ENCODE data around the gene XRN2.

XRN2 gene

DNA sequence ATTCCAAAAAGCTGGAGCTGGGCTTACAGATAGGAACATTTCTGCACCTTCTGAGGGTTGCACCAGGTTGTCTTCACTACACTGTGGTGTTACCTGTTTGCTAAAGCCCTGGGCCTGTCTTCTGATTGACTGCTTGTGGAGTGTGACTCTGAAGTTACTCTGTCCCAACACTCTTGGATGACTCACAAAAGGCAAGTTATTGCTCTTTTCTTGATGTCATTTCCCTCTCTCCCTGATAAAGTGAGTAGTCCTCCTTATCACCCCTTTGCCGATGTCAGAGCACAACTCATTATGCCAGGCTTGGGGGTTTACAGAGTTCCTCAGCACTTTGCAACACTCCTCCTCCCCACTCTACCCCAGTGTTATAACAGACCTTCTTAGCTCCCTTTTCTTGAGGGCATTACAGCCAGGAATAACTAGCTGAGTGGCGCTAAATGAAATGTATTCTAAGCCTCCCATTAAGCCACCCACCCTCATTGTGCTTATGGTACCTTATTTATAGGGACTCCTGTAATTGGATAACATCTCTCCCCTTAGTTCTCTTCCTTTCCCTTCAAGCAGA, 130.3 kb downstream of the XRN2 start:
- DNase-seq: no peak

DNA sequence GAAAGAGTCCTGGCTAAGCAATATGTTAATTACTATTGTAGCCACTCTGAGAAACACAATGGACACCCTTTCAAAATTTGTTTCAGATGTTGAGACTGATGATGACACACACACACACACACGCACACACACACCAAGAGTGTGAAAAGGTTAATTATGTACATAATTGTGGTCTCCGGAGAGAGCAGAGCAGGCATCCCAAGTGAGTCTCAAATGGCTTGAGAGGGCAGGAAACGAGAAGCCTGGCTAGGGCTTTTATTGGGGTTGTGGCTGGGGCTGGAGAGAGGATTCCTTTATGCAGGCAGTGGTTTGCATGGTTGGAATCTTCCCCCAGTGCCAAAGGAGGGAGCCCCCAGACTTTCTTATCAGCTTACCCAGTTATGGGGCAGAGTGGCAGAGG, 132.4 kb downstream of the XRN2 start:
- no peak for DNase-seq

DNA sequence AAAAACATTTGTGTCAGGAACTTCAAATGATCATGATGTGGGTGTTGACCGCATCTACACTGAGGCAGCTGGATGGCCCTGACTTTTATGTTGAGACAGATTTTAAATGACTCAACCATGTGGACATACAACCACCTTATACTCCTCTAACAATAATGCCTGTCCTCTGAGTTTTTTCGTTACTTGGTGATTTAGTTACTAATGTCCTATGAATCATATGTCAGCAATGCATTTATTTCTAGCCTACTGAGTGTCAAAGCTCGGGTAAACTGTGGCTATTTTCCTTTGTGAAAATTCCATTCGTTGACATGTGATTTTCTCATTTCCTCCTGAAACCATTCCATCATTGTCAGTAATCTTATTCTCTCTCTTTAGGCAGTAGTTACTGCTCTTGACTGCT, 133.1 kb downstream of the XRN2 start:
- no peak for DNase-seq

DNA sequence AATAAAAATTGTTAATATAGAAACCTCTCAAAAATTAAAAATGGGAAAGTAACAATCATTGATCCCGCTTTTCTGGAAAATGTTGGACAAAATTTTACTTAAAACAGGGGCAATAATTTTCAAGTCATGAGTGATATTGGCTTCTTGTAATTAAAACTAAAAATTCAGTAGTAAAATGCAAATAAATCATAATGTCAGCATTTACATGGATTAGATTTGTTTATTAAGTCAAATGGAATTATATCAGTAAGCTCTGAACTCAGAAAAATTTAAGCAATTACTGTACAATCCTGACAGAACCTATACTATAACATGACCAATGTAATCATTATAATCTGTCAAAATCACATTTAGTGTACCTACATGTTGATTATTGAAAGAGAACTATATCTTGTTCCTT, 134.1 kb downstream of the XRN2 start:
- no peak for DNase-seq

DNA sequence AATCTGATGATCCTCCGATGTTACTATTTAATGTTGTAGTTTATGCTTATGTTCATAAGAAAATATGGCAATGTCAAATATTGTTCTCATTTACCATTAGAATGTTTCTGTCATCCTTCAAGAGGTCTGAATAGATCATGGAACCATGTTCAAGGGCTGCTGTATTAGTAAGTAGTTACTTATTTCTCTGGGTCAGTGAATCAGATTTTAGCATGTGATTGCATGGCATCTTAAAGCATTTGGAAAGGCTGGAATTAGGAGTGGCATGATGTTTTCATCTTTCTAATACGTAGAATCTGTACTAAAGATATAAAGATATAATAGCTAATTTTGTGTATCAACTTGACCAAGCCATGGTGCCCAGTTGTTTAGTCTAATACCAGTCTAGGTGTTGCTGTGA, 134.7 kb downstream of the XRN2 start:
- no peak for DNase-seq
